HG03196 (cell line): ENCODE data around the gene C16orf74.

Source experiments
- ATAC-seq: cut with Tn5 transposase; IDR thresholded peaks from one replicate; pipeline ENCODE4 v1.9.1; 2021; ENCODE audit not compliant: unreplicated experiment

The C16orf74 gene

DNA sequence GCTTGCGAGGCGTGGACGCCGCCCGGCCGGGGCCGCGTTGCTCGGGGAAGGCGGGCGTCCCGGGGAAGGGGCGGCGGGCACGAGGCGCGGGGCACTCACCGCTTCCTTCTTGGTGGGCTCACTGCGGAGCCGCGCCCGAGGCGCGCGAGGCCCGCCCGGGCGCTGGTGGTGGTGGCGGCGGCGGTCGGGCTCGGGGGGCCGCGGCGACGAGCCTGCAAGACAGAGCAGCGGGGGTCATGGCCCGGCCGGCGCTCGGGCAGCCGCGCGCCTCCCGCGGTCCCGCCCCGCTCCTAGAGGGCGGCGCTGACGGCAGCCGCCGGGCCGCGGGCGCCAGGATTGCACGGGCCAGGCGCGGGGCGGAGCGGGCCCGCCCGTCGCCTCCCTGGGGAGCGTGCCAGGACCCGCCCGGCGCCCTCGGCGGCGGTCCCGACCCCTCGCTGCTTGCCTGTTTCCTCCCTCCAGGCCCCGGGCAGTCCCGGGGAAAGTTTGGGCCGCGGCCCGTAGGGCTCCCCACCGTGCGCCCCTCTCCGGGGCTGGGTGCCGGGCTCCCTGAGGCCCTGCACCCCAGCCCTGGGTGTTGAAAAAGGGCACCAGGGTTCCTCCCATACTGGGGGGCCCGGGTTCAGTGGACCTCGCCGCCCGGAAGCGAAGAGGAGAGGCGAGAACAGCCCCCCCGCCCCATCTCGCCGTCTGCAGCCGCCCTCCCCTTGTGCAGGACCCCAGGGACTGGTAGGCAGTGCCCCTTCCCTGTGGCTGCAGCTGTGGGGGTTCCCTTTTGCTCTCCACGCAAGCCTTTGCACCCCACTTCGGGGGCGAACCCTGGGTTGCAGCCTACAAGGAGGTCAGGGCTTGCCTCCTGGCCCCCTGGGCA lies at the start of gene C16orf74:
TSS of gene C16orf74 (minus strand) at position 270 of the 871 bp plus-strand sequence. CDS start 15,879 bp downstream, outside the sequence.
- peak; percentile 42 for ATAC-seq

GRCh38 chr16:85800321-85800669 lies 49.4 kb upstream of the C16orf74 start:
- ATAC-seq: no peak

DNA sequence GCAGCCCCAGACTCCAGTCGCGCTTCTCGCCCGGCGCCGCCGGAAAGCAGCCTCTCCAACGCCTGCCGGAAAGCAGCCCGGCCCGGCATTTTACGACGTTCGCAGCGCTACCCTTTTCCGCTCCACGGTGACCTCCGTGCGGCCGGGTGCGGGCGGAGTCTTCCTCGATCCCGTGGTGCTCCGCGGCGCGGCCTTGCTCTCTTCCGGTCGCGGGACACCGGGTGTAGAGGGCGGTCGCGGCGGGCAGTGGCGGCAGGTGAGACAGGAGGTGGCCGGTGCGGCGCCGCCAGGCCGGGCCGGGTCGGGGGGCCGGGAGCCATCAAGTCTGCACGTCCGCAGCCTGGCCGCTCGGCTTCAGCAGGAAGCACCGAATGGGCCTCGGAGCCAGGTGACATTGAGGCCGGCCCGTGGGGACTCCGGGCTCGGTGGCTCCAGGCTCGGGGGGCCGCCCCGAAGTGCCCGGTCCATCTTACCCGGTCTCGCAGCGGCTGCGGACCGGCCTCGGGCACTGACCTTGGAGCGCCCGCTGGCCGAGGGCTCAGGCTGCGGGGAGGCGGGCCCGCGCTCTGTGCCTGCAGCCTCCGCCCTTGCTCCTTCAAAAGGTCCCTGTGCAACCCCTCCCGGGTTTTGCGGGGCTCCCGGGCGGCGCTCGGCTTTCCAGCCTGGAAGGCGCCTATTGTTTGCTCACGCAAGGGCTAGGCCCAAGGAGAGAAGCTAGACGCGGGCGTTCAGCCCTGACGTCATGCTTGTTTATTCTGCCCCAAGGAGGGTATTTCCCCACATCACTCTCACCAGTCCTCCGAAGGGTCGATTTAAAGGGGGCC lies 48.8 kb upstream of the C16orf74 start, which contains the start of the genes COX4I1 and EMC8:
TSS of gene COX4I1 (plus strand) at position 199 of the 824 bp plus-strand sequence. CDS start 1,511 bp downstream, outside the sequence.
TSS of gene EMC8 (minus strand) at position 48 of the 824 bp plus-strand sequence. CDS start 249 bp downstream, outside the sequence.
- peak; percentile 75 for ATAC-seq

- peak; percentile 21 for ATAC-seq
Observed at GRCh38 chr16:85798901-85799496, 48.1 kb upstream of the C16orf74 start.

DNA sequence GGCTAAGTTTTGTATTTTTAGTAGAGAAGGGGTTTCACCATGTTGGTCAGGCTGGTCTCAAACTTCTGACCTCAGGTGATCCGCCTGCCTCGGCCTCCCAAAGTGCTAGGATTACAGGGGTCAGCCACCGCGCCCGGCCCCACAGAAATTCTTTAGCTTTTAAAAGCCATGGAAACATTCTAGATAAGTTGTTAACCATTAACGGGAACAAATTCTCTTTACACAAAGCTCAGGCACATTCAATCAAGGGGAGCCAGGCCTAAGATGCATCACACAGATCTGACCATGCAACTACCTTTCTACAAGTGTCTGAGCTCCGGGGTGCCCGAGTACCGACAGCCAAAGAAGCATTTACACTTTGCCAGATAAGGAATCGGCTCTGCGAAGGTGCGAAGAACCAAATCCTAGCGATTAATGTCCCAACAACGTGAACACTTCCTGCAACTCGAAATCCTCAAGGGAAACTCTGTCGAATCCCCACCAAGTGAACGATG lies 47.4 kb upstream of the C16orf74 start:
- ATAC-seq: no peak

GRCh38 chr16:85796599-85796998 lies 45.7 kb upstream of the C16orf74 start:
- ATAC-seq: no peak

GRCh38 chr16:85796152-85796551 lies 45.3 kb upstream of the C16orf74 start:
- no peak for ATAC-seq

GRCh38 chr16:85794696-85795095 lies 43.8 kb upstream of the C16orf74 start:
- no peak for ATAC-seq

- ATAC-seq: no peak
Observed at GRCh38 chr16:85793662-85794298, 42.9 kb upstream of the C16orf74 start.

GRCh38 chr16:85789773-85790172 lies 38.9 kb upstream of the C16orf74 start:
- no peak for ATAC-seq

GRCh38 chr16:85788819-85789218 lies 37.9 kb upstream of the C16orf74 start:
- ATAC-seq: no peak

DNA sequence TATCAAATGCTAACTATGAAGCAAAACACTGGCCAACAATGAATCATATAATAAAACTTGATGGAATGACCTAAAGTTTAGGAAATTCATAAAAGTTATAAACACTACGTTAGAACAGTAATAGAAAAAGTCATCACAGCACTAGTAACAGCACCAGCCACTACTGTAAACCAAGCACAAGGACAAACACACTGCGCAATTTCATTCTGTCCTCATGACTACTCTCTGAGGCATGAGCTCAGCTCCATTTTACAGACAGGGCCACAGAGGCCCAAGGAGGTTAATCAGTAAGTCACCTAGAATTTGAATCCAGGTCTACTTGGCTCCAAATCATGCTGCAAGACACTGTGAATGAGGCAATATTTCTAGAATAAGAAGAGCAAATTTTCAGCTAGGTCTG lies 35.0 kb upstream of the C16orf74 start:
- ATAC-seq: no peak

DNA sequence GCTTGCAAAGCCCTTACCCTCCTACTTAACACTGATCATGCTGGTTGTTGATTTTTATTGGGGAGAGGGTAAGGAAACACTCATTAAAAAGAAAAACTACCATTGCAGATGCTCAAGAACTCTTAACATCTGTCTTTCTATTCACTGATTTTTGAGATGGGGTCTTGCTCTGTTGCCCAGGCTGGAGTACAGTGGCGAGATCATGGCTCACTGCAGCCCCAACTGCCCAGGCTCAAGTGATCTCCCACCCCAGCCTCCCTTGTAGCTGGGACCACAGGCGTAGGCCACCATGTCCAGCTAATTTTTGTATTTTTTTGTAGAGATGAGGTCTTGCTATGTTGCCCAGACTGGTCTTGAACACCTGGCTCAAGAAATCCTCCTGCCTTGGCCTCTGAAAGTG lies 33.9 kb upstream of the C16orf74 start:
- no peak for ATAC-seq

GRCh38 chr16:85783441-85783840 lies 32.5 kb upstream of the C16orf74 start:
- ATAC-seq: no peak

- ATAC-seq: no peak
Observed at GRCh38 chr16:85782451-85782850, 31.6 kb upstream of the C16orf74 start.

DNA sequence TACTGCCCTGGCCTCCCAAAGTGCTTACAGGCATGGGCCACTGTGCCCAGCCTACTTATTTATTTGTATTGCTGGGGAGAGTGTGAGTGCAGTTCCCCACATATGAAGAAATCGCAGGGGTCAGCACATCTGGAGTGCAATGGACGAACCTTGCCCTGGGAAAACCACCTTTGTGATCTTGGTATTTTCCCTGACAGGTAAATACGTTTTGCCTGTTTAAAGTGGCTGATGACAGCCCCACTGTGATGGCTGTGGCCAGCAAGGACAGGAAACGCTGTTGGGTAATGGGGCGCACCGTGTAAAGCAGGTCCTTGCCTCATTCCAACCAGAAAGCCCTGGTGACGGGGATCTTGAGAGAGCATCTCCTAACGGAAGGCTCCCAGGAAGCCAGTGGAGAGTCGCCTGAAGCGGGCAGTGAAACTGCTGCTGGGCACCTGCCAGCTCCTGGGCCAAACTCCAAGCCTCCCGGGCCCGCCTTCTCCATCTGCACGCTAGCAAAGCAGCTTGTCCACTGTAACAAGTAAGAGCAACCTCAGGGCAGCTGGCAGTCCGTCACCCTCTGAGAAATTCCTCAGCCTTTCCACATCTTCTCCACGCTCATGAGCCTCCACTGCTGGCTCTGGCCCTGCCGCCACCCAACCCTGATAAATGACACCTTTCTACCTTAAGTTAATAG lies 30.9 kb upstream of the C16orf74 start:
- no peak for ATAC-seq

- ATAC-seq: no peak
Observed at GRCh38 chr16:85781156-85781555, 30.3 kb upstream of the C16orf74 start.

- no peak for ATAC-seq
Observed at GRCh38 chr16:85780281-85780680, 29.4 kb upstream of the C16orf74 start.

- no peak for ATAC-seq
Observed at GRCh38 chr16:85778873-85779272, 28.0 kb upstream of the C16orf74 start.
